Measurements from ENCODE around the gene MRPL2. TPM values are rescaled to one million over a fixed set of nuclear protein-coding genes. Genes with fewer than 3 reads are reported as not detected.

MRPL2 gene
- total and polyA plus RNA-seq, 2 of the 4 experiments (the other 2 are of a cell fraction): 18.1 to 45.9 TPM

DNA sequence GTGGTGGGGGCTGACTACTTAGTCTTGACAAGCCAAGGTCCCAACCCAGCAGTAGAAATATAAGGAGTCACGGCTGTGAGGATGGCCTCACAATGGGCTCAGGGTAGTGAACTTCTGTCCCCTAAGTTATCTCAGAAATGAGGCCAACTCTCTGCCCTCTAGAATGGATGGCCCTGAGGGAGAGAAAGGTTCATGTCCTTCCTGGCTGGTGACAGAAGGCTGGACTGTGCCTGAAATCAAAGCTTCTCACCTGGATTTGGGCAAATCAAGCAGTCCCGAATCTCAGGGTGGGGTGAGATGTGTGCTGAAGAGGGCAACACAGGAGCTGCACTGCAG is 25.1 kb downstream of the MRPL2 start:
- intact Hi-C loops (cut with micrococcal nuclease): no loop called here
- TF ChIP-seq MAFK (IDR thresholded peaks at IDR 0.05; ENCODE audit: low read depth, low read length): no peak
- no peak for TF ChIP-seq CHD1 (IDR thresholded peaks at IDR 0.05; ENCODE audit: low read depth, low read length)
- no peak for TF ChIP-seq POLR2A (IDR thresholded peaks at IDR 0.05; ENCODE audit: low read depth, low read length)
- TF ChIP-seq RAD21 (IDR thresholded peaks at IDR 0.05; ENCODE audit: low read length): no peak
- no peak for TF ChIP-seq RFX5 (IDR thresholded peaks at IDR 0.05; ENCODE audit: low read depth, low read length)
- TF ChIP-seq, protein P1, sequence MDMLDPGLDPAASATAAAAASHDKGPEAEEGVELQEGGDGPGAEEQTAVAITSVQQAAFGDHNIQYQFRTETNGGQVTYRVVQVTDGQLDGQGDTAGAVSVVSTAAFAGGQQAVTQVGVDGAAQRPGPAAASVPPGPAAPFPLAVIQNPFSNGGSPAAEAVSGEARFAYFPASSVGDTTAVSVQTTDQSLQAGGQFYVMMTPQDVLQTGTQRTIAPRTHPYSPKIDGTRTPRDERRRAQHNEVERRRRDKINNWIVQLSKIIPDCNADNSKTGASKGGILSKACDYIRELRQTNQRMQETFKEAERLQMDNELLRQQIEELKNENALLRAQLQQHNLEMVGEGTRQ (IDR thresholded peaks at IDR 0.05; ENCODE audit: low read depth, low read length): no peak
- no peak for TF ChIP-seq MXI1 (IDR thresholded peaks at IDR 0.05; ENCODE audit: borderline replicate concordance, low read depth, low read length)
- TF ChIP-seq, protein P2, sequence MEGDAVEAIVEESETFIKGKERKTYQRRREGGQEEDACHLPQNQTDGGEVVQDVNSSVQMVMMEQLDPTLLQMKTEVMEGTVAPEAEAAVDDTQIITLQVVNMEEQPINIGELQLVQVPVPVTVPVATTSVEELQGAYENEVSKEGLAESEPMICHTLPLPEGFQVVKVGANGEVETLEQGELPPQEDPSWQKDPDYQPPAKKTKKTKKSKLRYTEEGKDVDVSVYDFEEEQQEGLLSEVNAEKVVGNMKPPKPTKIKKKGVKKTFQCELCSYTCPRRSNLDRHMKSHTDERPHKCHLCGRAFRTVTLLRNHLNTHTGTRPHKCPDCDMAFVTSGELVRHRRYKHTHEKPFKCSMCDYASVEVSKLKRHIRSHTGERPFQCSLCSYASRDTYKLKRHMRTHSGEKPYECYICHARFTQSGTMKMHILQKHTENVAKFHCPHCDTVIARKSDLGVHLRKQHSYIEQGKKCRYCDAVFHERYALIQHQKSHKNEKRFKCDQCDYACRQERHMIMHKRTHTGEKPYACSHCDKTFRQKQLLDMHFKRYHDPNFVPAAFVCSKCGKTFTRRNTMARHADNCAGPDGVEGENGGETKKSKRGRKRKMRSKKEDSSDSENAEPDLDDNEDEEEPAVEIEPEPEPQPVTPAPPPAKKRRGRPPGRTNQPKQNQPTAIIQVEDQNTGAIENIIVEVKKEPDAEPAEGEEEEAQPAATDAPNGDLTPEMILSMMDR (conservative IDR thresholded peaks at IDR 0.05; ENCODE audit: low read depth, low read length): no peak
- no peak overlapping the region for H2BK120ac ChIP-seq (ENCODE audit: low read depth, low read length)
- WGBS, 2 experiments (ENCODE audit: extremely low coverage in 2 of 2, insufficient read length in 1 of 2): 100% methylated on average over 1 of the region's 2 CpGs; no CpG with 5 or more reads in 1 of the 2 experiments
- H2AFZ ChIP-seq (replicated peaks; ENCODE audit: low read length, poor library complexity): no peak overlapping the region
- H2BK15ac ChIP-seq (ENCODE audit: low read depth, low read length): no peak overlapping the region
- H3K36me3 ChIP-seq (ENCODE audit: control insufficient read depth, insufficient read depth, low read length): peaks cover 59% of the 10 kb centered on the region
- ATAC-seq (ENCODE audit: low read depth): no peak
- peaks cover 4% of the 10 kb centered on the region; the same call in 1 of the 2 replicates for H4K20me1 ChIP-seq (ENCODE audit: insufficient read depth, low read length)
- no peak overlapping the region for H2BK20ac ChIP-seq (ENCODE audit: low read depth, low read length)
- in situ Hi-C loops (cut with MboI; ENCODE audit: low sequenced_read_pairs): no loop called here
- no peaks in the 10 kb centered on the region for H3K9me1 ChIP-seq (ENCODE audit: insufficient read depth, low read length)
- no peak overlapping the region for H3K9ac ChIP-seq (ENCODE audit: low read depth, low read length)
- ChIA-PET CTCF (no interaction called here), POLR2A (ENCODE audit: unreplicated experiment) (no interaction called here)
- no peak overlapping the region for H3K18ac ChIP-seq (ENCODE audit: low read depth, low read length)
- no TSS peak for BruUV-seq (replicated peaks)
- H3K9me3 ChIP-seq (ENCODE audit: control insufficient read depth, insufficient read depth, low read length): no peaks in the 10 kb centered on the region
- peaks cover 7 to 12% of the 10 kb centered on the region in 2 experiments; a peak in 2 of 4 replicates for H3K79me1 ChIP-seq (ENCODE audit: low read depth in 1 of 2, low read length in 2 of 2)
- H4K91ac ChIP-seq (ENCODE audit: insufficient read depth, low read depth, low read length): no peak overlapping the region
- no peak overlapping the region; the same call in 1 of the 2 replicates for H4K5ac ChIP-seq (ENCODE audit: low read depth, low read length)
- H2AK9ac ChIP-seq (replicated peaks; ENCODE audit: low read depth, low read length, poor library complexity): no peak overlapping the region
- no peaks in the 10 kb centered on the region for H3K4me1 ChIP-seq (ENCODE audit: control insufficient read depth, insufficient read depth, low read length)
- no peaks in the 10 kb centered on the region for H3K27me3 ChIP-seq (ENCODE audit: control insufficient read depth, insufficient read depth, low read length)
- no peak overlapping the region for H3K14ac ChIP-seq (replicated peaks; ENCODE audit: low read depth, low read length)
- no peak overlapping the region for H2AK5ac ChIP-seq (ENCODE audit: low read depth, low read length)
- no peak overlapping the region for H3K4me2 ChIP-seq (ENCODE audit: low read depth, low read length)
- H2BK5ac ChIP-seq (ENCODE audit: low read depth, low read length, poor library complexity, severe bottlenecking): no peak overlapping the region
- H3K27ac ChIP-seq (ENCODE audit: insufficient read depth, low read length): no peak overlapping the region
- H3K23ac ChIP-seq (ENCODE audit: low read depth, low read length): no peak overlapping the region
- no peak for DNase-seq
- no peak overlapping the region for H3K56ac ChIP-seq (ENCODE audit: extremely low read depth, insufficient read depth, low read length)
- no peak overlapping the region for H3K4me3 ChIP-seq (ENCODE audit: insufficient read depth, low read depth, low read length)
- H3K4ac ChIP-seq (ENCODE audit: low read depth, low read length): no peak overlapping the region
- no peak overlapping the region for H4K8ac ChIP-seq (ENCODE audit: low read depth in 2 of 2, low read length in 2 of 2)
- dilution Hi-C loops (cut with HindIII; ENCODE audit: low sequenced_read_pairs, unreplicated experiment): no loop called here
